SK-N-MC (cell line): ENCODE data around the gene BHLHE23.

ENCODE experiments used
- FOXP2 ChIP-seq: optimal IDR thresholded peaks from 2 replicates; pipeline ENCODE3; 2011; ENCODE audit warnings: mild to moderate bottlenecking, moderate library complexity; ENCODE audit not compliant: insufficient read depth; ENCODE audit errors: extremely low read length, control extremely low read depth
- POLR2AphosphoS5 ChIP-seq: IDR thresholded peaks from 2 replicates; pipeline ENCODE4 v1.6.1; 2012; ENCODE audit warnings: mild to moderate bottlenecking, low read depth, low read length, borderline replicate concordance

DNA sequence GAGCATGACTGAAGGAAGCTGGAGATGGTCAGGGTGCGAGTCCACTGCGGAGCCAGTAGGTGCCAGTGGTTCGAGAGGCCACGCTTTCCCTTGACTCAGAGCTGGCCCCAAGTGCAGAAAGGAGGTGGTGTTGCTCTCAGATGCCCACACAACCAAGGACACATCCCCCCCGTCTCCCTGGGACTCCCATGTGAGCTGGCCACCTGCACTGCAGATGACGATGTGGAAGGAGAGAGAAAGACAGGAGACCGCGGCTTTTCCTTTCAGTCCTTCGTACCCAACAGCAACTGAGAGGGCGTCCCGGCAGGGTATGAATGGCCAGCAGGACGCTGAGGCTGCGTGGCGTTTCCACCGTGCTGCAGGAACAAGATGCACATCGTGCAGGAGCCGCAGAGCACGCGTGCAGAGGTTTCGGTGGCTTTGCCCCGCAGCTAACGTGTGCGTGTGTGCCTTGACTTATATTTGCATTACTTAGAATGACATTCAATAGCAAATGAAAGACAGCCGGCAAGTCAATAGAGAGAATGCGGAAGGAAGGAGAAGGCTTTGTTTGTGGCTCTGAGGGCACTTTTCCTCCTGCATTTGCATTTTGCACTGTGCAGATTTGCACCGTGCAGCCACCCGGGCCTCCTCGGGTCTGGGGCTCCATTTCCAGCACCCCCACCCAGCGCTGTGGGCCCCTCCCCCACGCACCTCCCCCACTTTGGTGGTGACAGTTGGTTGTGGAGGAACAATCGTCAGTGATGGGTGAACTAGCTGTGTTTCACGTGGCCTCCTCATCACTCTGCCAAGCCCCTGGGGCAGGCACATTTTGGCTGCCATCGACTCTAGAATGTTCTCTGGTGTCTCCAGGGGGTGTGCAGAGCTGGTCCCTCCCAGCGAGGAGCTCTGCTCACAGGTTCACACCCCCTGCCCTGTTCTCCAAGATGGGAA is 26.4 kb upstream of the BHLHE23 start:
- TF ChIP-seq POLR2AphosphoS5 (no peak), FOXP2 (no peak)
